HepG2 (cell line): Measurements from ENCODE around the gene ZFAND3. TPM values are rescaled to one million over a fixed set of nuclear protein-coding genes. Genes with fewer than 3 reads are reported as not detected.

Experiments
- ARID2 ChIP-seq: sonication (generic); formaldehyde crosslinking; IDR thresholded peaks from 2 replicates; pipeline ENCODE4 v1.8.1; 2022; ENCODE audit warnings: mild to moderate bottlenecking, missing genetic modification reagents, borderline replicate concordance
- CHD4 ChIP-seq: fragments of 200-600 bp; sonication (generic); IDR thresholded peaks from 2 replicates; pipeline ENCODE4 v1.7.0; 2017; ENCODE audit warnings: mild to moderate bottlenecking, low read length, borderline replicate concordance
- CSRNP1 ChIP-seq: sonication (generic); formaldehyde crosslinking; IDR thresholded peaks from 2 replicates; pipeline ENCODE4 v1.8.1; 2023; ENCODE audit warnings: mild to moderate bottlenecking, missing genetic modification reagents
- DZIP1 ChIP-seq: sonication (generic); formaldehyde crosslinking; IDR thresholded peaks from 2 replicates; pipeline ENCODE4 v1.5.0; 2020; ENCODE audit warnings: mild to moderate bottlenecking, missing genetic modification reagents
- FOXP4 ChIP-seq: sonication (generic); formaldehyde crosslinking; IDR thresholded peaks from 2 replicates; pipeline ENCODE4 v1.4.0; 2020; ENCODE audit warnings: missing genetic modification reagents
- JDP2 ChIP-seq: sonication (generic); formaldehyde crosslinking; IDR thresholded peaks from 2 replicates; pipeline ENCODE4 v1.8.1; 2022; ENCODE audit warnings: missing genetic modification reagents, borderline replicate concordance
- KAT2B ChIP-seq: fragments of 150-350 bp; IDR thresholded peaks from 2 replicates; pipeline ENCODE4 v1.6.1; 2014; ENCODE audit warnings: low read depth, low read length, borderline replicate concordance
- MAX ChIP-seq: IDR thresholded peaks from 2 replicates; pipeline ENCODE4 v1.6.1; 2012; ENCODE audit warnings: inconsistent platforms
- MIER2 ChIP-seq: IDR thresholded peaks from 2 replicates; pipeline ENCODE4 v1.6.1; 2016; ENCODE audit warnings: missing biosample characterization, missing genetic modification reagents
- MIXL1 ChIP-seq: IDR thresholded peaks from 2 replicates; pipeline ENCODE4 v1.6.1; 2016
- SOX13 ChIP-seq, 3 experiments: fragments of 450-650 bp in 1 of 3; sonication (generic) in 1 of 3; formaldehyde crosslinking in 1 of 3; IDR thresholded peaks in 2 of 3; conservative IDR thresholded peaks in 1 of 3; 2 replicates each; pipeline versions ENCODE4 v1.5.0 to v1.6.1; 2016 to 2020; ENCODE audit warnings: antibody characterized with exemption in 1 of 3, mild to moderate bottlenecking in 1 of 3, missing compliant biosample characterization in 1 of 3, missing genetic modification reagents in 1 of 3, moderate library complexity in 1 of 3
- TFE3 ChIP-seq: IDR thresholded peaks from 2 replicates; pipeline ENCODE4 v1.6.1; 2016
- ZBTB20 ChIP-seq: sonication (generic); formaldehyde crosslinking; IDR thresholded peaks from 2 replicates; pipeline ENCODE4 v1.8.1; 2023; ENCODE audit warnings: missing genetic modification reagents, low read depth, mild to moderate bottlenecking, borderline replicate concordance
- ZNF12 ChIP-seq: sonication (generic); formaldehyde crosslinking; IDR thresholded peaks from 2 replicates; pipeline ENCODE4 v1.5.0; 2020; ENCODE audit warnings: missing genetic modification reagents
- ZNF143 ChIP-seq: sonication (generic); formaldehyde crosslinking; IDR thresholded peaks from 2 replicates; pipeline ENCODE4 v1.4.0; 2020; ENCODE audit warnings: missing genetic modification reagents
- ZNF552 ChIP-seq: sonication (generic); formaldehyde crosslinking; IDR thresholded peaks from 2 replicates; pipeline ENCODE4 v1.9.0; 2022; ENCODE audit warnings: missing genetic modification reagents, mild to moderate bottlenecking, borderline replicate concordance
- ZNF709 ChIP-seq: sonication (generic); formaldehyde crosslinking; IDR thresholded peaks from 2 replicates; pipeline ENCODE4 v1.5.0; 2020; ENCODE audit warnings: mild to moderate bottlenecking, missing genetic modification reagents
- ZNF747 ChIP-seq: sonication (generic); formaldehyde crosslinking; IDR thresholded peaks from 2 replicates; pipeline ENCODE4 v1.8.1; 2023; ENCODE audit warnings: missing genetic modification reagents, mild to moderate bottlenecking, borderline replicate concordance
- ZNF766 ChIP-seq: sonication (generic); formaldehyde crosslinking; IDR thresholded peaks from 2 replicates; pipeline ENCODE4 v1.5.0; 2020; ENCODE audit warnings: missing genetic modification reagents, borderline replicate concordance
- ZNF841 ChIP-seq: sonication (generic); formaldehyde crosslinking; IDR thresholded peaks from 2 replicates; pipeline ENCODE4 v1.8.1; 2023; ENCODE audit warnings: missing genetic modification reagents, borderline replicate concordance
- polyA plus RNA-seq, 8 experiments: library from polyadenylated mRNA; depleted of rRNA in 3 of 8; stranded (reverse) in 7 of 8; unstranded in 1 of 8; fragments of >200 nt; fragmentation: Illumina TruSeq in 4 of 8; extraction: Trizol in 4 of 8; gene quantifications; 2 replicates each; pipeline versions ENCODE4 v1.2.1 to v1.2.3, GENCODE V29; 2011 to 2016; ENCODE audit warnings: low read depth in 4 of 8, missing spikeins in 1 of 8, mixed read lengths in 1 of 8; ENCODE audit not compliant: insufficient read depth in 1 of 8
- total RNA-seq, 5 experiments: library from RNA; depleted of rRNA; stranded (reverse); fragments of >200 nt; fragmentation: Illumina TruSeq; extraction: Trizol; gene quantifications; 2 replicates each; pipeline ENCODE4 v1.2.3, GENCODE V29; 2016; ENCODE audit warnings: low read depth in 1 of 5

Gene ZFAND3
- total and polyA plus RNA-seq, 2 of the 13 experiments (the other 11 are each of a cell fraction or from before 2014, with no cell fraction given) = 16.4 to 17.1 TPM

- TF ChIP-seq CSRNP1 (CRISPR knock-in tag) = no peak
- 0 out of 2 replicates have a peak, but pooled peaks have one; percentile 33 for TF ChIP-seq ZBTB20 (CRISPR knock-in tag)
- TF ChIP-seq ZNF552 (CRISPR knock-in tag) = no peak
- TF ChIP-seq KAT2B = 0 out of 2 replicates have a peak, but pooled peaks have one; percentile 3
- no peak for TF ChIP-seq ZNF766 (CRISPR knock-in tag)
- no peak for TF ChIP-seq JDP2 (CRISPR knock-in tag)
- no peak for TF ChIP-seq MIER2 (CRISPR knock-in tag)
- TF ChIP-seq ARID2 (CRISPR knock-in tag) = no peak
- no peak for TF ChIP-seq ZNF747 (CRISPR knock-in tag)
- no peak for TF ChIP-seq CHD4
- no peak for TF ChIP-seq ZNF709
- no peak for TF ChIP-seq MIXL1 (CRISPR knock-in tag)
- TF ChIP-seq TFE3 (CRISPR knock-in tag) = peak; percentile 51; the same call in 1 of the 2 replicates
- TF ChIP-seq SOX13 (IDR thresholded peaks at IDR 0.05) = no peak
- TF ChIP-seq SOX13 (CRISPR knock-in tag; conservative IDR thresholded peaks at IDR 0.05 in 1 of 2, IDR thresholded peaks at IDR 0.05 in 1 of 2) = peak in 1 of 2 experiments; percentile 41; a peak in 1 of 4 replicates
- no peak for TF ChIP-seq ZNF143
- TF ChIP-seq DZIP1 (CRISPR knock-in tag) = no peak
- no peak for TF ChIP-seq ZNF841
- 0 out of 2 replicates have a peak, but pooled peaks have one; percentile 16 for TF ChIP-seq ZNF12
- TF ChIP-seq FOXP4 (CRISPR knock-in tag) = peak; percentile 46; the same call in 1 of the 2 replicates
- TF ChIP-seq MAX = peak; percentile 43; the same call in 1 of the 2 replicates
Measured at GRCh38 chr6:38176797-38177751, 357.5 kb downstream of the ZFAND3 start (continued).
